GM19239 (cell line): ENCODE measurements around the gene NKX2-2.

Experiments
- DNase-seq: peaks from one replicate; pipeline ENCODE4 v3.0.0; 2011; ENCODE audit warnings: low spot score; ENCODE audit not compliant: insufficient read length
- FAIRE-seq: peaks from 2 replicates; lab custom pipeline; 2011; peaks lifted over from hg19 to GRCh38; lab: Jason Lieb, UNC

NKX2-2 gene

DNA sequence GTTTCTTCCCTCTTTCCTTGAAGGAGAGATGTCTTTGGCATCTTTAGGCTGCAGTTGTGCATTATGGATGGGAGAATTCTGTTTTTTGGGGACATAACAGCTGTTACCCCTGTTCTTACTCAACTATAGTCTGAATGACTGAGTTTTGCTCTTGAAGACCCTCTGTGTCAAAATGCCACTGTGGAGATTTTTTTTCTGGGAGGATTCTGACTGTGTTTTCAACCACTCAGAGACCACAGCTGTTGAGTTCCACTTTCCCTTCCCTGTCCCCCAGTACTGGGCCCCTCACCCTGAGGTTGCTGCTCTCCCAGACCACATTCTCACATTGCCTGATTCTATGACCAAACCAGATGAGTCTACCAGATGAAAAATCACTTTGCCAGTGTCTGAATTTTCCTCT, 48.1 kb downstream of the NKX2-2 start:
- FAIRE-seq: no peak
- no peak for DNase-seq

- DNase-seq (no peak), FAIRE-seq (no peak)
These were observed 48.9 kb downstream of the NKX2-2 start for GRCh38 chr20:21464916-21465315.
